ENCODE measurements around the gene ARPC1A. TPM values are rescaled to one million over a fixed set of nuclear protein-coding genes. Genes with fewer than 3 reads are reported as not detected.
"Not testable (repeated sequence)": the region's sequence is repeated elsewhere in the genome, so short reads cannot be mapped to it uniquely, and the experiment has no call there.

Gene ARPC1A
- total RNA-seq, 1 donor from 2014 or later, result 53.2 TPM

DNA sequence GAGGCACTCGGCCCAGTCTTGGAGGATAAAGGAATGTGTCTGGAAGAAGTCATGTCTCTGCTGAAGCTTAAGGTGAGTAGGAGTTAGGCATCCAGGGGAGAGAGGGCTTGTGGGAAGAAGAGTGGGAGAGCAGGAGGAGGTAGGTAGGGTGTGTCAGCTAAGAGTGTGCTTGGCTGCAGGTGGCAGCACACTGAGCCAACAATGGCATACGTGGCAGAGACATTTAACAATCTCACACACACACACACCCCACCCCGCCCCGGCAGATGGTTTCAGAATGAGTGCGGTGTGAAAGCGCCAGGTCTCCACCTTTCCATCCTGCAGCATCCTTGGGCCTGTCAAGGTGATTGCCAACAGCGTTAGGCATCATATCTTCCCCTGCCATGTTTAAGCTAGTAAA is 11.2 kb upstream of the ARPC1A start:
- no peaks in the 10 kb centered on the region for H3K27me3 ChIP-seq (ENCODE audit: control insufficient read depth in 3 of 3, insufficient read depth in 3 of 3, low read length in 3 of 3)
- peaks cover 0 to 7% (median 4%) of the 10 kb centered on the region in 3 donors for H3K4me1 ChIP-seq (ENCODE audit: control insufficient read depth in 3 of 3, insufficient read depth in 3 of 3, low read length in 3 of 3)
- H3K4me3 ChIP-seq (ENCODE audit: low read length in 3 of 3), result no peak overlapping the region
- H3K9me3 ChIP-seq (ENCODE audit: control insufficient read depth in 3 of 3, low read length in 3 of 3), result peaks cover 0 to 2% (median 0%) of the 10 kb centered on the region in 3 donors
- H3K27ac ChIP-seq (ENCODE audit: low read depth, low read length), result no peak overlapping the region
- H3K9ac ChIP-seq (ENCODE audit: low read depth in 1 of 3, low read length in 3 of 3), result no peak overlapping the region
- no peaks in the 10 kb centered on the region for H3K36me3 ChIP-seq (ENCODE audit: control insufficient read depth in 3 of 3, insufficient read depth in 3 of 3, low read length in 3 of 3)

DNA sequence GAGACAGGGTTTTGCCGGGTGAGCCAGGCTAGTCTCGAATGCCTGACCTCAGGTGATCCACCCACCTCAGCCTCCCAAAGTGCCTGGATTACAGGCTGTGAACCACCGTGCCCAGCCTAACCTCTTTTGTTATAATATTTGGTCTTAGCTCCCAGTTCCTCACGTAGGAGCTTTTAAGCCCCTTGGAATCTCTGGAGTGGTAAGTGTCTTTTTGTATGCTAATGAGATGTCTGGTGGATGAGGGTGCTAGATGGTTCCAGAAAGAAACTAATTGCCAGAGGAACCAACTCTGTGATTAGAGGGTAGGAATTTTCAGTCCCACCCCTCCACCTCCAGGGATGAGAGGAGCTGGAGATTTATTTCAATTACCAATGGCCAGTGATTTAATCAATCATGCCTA is 5.3 kb upstream of the ARPC1A start:
- H3K27me3 ChIP-seq (ENCODE audit: control insufficient read depth in 3 of 3, insufficient read depth in 3 of 3, low read length in 3 of 3), result no peaks in the 10 kb centered on the region
- peaks cover 2 to 10% (median 7%) of the 10 kb centered on the region in 3 donors for H3K4me1 ChIP-seq (ENCODE audit: control insufficient read depth in 3 of 3, insufficient read depth in 3 of 3, low read length in 3 of 3)
- no peaks in the 10 kb centered on the region for H3K9me3 ChIP-seq (ENCODE audit: control insufficient read depth in 3 of 3, low read length in 3 of 3)
- H3K36me3 ChIP-seq (ENCODE audit: control insufficient read depth in 3 of 3, insufficient read depth in 3 of 3, low read length in 3 of 3), result no peaks in the 10 kb centered on the region
- H3K9ac ChIP-seq (ENCODE audit: low read depth in 1 of 3, low read length in 3 of 3), result no peak overlapping the region
- no peak overlapping the region for H3K4me3 ChIP-seq (ENCODE audit: low read length in 3 of 3)
- no peak overlapping the region for H3K27ac ChIP-seq (ENCODE audit: low read depth, low read length)

DNA sequence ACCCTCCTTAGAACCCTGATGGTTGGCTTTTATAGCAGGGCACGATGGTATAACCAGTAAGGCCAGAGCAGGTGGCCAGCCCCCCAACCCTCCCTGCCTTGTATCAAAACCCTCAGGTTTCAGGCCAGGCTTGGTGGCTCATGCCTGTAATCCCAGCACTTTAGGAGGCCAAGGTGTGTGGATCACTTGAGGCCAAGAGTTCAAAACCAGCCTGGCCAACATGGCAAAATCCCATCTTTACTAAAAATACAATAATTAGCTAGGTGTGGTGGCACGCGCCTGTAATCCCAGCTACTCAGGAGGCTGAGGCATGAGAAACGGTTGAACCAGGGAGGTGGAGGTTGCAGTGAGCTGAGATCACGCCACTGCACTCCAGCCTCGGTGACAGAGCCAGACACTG is 3.0 kb upstream of the ARPC1A start:
- H3K4me3 ChIP-seq (ENCODE audit: low read length in 3 of 3); H3K9ac ChIP-seq (ENCODE audit: low read depth in 1 of 3, low read length in 3 of 3); H3K27ac ChIP-seq (ENCODE audit: low read depth, low read length); H3K36me3 ChIP-seq (ENCODE audit: control insufficient read depth in 3 of 3, insufficient read depth in 3 of 3, low read length in 3 of 3); H3K27me3 ChIP-seq (ENCODE audit: control insufficient read depth in 3 of 3, insufficient read depth in 3 of 3, low read length in 3 of 3); H3K9me3 ChIP-seq (ENCODE audit: control insufficient read depth in 3 of 3, low read length in 3 of 3): not testable (repeated sequence)
- peaks cover 13 to 28% (median 22%) of the 10 kb centered on the region in 3 donors for H3K4me1 ChIP-seq (ENCODE audit: control insufficient read depth in 3 of 3, insufficient read depth in 3 of 3, low read length in 3 of 3)

DNA sequence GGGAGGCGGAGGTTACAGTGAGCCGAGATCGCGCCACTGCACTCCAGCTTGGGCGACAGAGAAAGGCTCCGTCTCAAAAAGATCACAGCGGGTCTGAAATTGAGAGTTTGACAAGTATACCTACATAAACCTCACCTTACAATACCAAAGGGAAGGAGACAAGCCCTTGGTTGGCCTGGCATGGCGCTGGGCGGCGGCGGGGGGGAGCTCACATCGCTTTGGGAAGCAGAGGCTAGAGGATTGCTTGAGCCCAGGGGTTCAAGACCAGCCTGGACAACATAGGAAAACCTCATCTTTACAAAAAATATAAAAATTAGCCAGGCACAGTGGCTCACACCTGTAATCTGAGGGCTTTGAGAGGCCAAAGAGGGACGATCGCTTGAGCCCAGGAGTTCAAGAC is 1.1 kb upstream of the ARPC1A start:
- peak overlapping the region in 2 of 3 donors; percentile 83 to 100 for H3K4me3 ChIP-seq (ENCODE audit: low read length in 3 of 3)
- H3K36me3 ChIP-seq (ENCODE audit: control insufficient read depth in 3 of 3, insufficient read depth in 3 of 3, low read length in 3 of 3), result peaks cover 0 to 4% (median 3%) of the 10 kb centered on the region in 3 donors
- H3K27me3 ChIP-seq (ENCODE audit: control insufficient read depth in 3 of 3, insufficient read depth in 3 of 3, low read length in 3 of 3), result no peaks in the 10 kb centered on the region
- H3K27ac ChIP-seq (ENCODE audit: low read depth, low read length), result no peak overlapping the region
- peak overlapping the region in 1 of 3 donors; percentile 90 for H3K9ac ChIP-seq (ENCODE audit: low read depth in 1 of 3, low read length in 3 of 3)
- H3K9me3 ChIP-seq (ENCODE audit: control insufficient read depth in 3 of 3, low read length in 3 of 3), result no peaks in the 10 kb centered on the region
- H3K4me1 ChIP-seq (ENCODE audit: control insufficient read depth in 3 of 3, insufficient read depth in 3 of 3, low read length in 3 of 3), result peaks cover 19 to 40% (median 29%) of the 10 kb centered on the region in 3 donors

DNA sequence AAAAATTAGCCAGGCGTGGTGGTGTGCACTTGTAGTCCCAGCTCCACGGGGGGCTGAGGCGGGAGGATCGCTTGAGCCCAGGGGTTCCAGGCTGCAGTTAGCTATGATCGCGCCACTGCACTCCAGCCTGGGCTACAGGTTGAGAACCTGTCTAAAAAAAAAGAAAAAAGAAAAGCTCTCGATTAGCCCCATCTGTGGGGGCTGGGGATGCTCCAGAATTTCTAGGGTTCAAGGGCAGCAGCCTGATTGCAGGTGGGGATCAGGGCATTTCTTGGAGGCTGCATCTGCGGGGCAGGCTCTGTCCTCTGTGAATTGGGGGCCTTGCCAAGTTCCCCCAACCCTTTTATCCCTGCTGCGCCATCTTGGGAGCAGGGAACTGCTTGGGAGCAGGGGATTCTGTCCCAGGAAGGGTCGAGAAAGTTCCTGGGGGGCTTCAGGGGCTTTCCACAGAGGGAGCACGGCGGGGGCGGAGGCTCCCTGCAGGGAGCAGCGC is 651 bp upstream of the ARPC1A start:
- peaks cover 21 to 42% (median 30%) of the 10 kb centered on the region in 3 donors for H3K4me1 ChIP-seq (ENCODE audit: control insufficient read depth in 3 of 3, insufficient read depth in 3 of 3, low read length in 3 of 3)
- no peaks in the 10 kb centered on the region for H3K9me3 ChIP-seq (ENCODE audit: control insufficient read depth in 3 of 3, low read length in 3 of 3)
- peak overlapping the region; percentile 83 to 100 (median 99) for H3K4me3 ChIP-seq (ENCODE audit: low read length in 3 of 3)
- peak overlapping the region; percentile 82 for H3K27ac ChIP-seq (ENCODE audit: low read depth, low read length)
- no peaks in the 10 kb centered on the region for H3K27me3 ChIP-seq (ENCODE audit: control insufficient read depth in 3 of 3, insufficient read depth in 3 of 3, low read length in 3 of 3)
- H3K9ac ChIP-seq (ENCODE audit: low read depth in 1 of 3, low read length in 3 of 3), result peak overlapping the region; percentile 90 to 99 (median 98)
- peaks cover 0 to 4% (median 3%) of the 10 kb centered on the region in 3 donors for H3K36me3 ChIP-seq (ENCODE audit: control insufficient read depth in 3 of 3, insufficient read depth in 3 of 3, low read length in 3 of 3)

DNA sequence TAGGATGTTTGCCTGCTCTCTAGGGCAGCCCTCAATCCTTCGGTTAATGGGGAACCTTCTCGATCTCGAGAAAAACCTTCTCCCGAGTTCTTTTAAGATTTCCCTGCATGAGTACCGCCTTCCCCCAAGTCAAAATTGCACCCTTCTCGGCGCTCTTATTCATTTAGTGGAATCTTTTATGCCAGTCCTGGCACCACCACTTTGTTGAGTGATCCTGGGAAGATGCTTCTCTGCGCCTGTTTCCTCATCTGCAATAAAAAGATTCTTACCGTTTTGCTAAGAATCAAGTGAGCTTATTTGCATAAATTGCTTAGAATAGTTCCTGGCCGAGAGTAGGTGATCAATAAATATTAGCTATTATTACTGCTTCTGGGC is 697 bp downstream of the ARPC1A start:
- Histone ChIP-seq H3K4me3 (ENCODE audit: low read length in 3 of 3) (peak overlapping the region; percentile 83 to 100 (median 99)), H3K27ac (ENCODE audit: low read depth, low read length) (peak overlapping the region; percentile 82), H3K36me3 (ENCODE audit: control insufficient read depth in 3 of 3, insufficient read depth in 3 of 3, low read length in 3 of 3) (peaks cover 0 to 4% (median 3%) of the 10 kb centered on the region in 3 donors), H3K9me3 (ENCODE audit: control insufficient read depth in 3 of 3, low read length in 3 of 3) (no peaks in the 10 kb centered on the region), H3K9ac (ENCODE audit: low read depth in 1 of 3, low read length in 3 of 3) (peak overlapping the region; percentile 90 to 99 (median 98)), H3K4me1 (ENCODE audit: control insufficient read depth in 3 of 3, insufficient read depth in 3 of 3, low read length in 3 of 3) (peaks cover 24 to 45% (median 35%) of the 10 kb centered on the region in 3 donors), H3K27me3 (ENCODE audit: control insufficient read depth in 3 of 3, insufficient read depth in 3 of 3, low read length in 3 of 3) (no peaks in the 10 kb centered on the region)

DNA sequence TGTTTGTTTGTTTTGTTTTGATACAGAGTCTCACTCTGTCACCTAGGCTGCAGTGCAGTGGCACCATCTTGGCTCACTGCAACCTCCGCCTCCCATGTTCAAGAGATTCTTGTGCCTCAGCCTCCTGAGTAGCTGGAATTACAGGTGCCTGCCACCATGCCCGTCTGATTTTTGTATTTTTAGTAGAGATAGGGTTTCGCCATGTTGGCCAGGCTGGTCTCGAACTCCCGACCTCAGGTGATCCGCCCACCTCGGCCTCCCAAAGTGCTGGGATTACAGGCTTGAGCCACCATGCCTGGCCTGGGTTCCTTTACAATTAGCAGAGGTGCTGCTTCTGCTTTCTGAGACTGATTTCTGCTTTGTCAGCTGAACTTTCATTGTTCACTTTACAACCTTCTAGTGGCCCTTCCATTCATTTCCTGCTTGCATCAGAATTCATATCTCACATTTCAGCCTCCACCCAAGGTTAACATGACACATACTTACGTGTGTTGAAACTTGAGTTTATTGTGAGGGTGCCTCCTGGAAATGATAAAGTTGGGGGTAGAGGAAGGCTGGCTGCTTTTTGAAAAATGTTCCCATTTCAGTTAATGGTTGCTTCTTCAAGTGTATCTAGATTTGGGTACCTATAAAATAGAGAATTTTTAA is 4.7 kb downstream of the ARPC1A start:
- H3K27ac ChIP-seq (ENCODE audit: low read depth, low read length), result peak overlapping the region; percentile 2
- H3K9me3 ChIP-seq (ENCODE audit: control insufficient read depth in 3 of 3, low read length in 3 of 3); H3K9ac ChIP-seq (ENCODE audit: low read depth in 1 of 3, low read length in 3 of 3); H3K27me3 ChIP-seq (ENCODE audit: control insufficient read depth in 3 of 3, insufficient read depth in 3 of 3, low read length in 3 of 3); H3K4me3 ChIP-seq (ENCODE audit: low read length in 3 of 3): not testable (repeated sequence)
- peaks cover 22 to 35% (median 28%) of the 10 kb centered on the region in 3 donors for H3K4me1 ChIP-seq (ENCODE audit: control insufficient read depth in 3 of 3, insufficient read depth in 3 of 3, low read length in 3 of 3)
- H3K36me3 ChIP-seq (ENCODE audit: control insufficient read depth in 3 of 3, insufficient read depth in 3 of 3, low read length in 3 of 3), result peaks cover 10 to 16% (median 13%) of the 10 kb centered on the region in 3 donors

DNA sequence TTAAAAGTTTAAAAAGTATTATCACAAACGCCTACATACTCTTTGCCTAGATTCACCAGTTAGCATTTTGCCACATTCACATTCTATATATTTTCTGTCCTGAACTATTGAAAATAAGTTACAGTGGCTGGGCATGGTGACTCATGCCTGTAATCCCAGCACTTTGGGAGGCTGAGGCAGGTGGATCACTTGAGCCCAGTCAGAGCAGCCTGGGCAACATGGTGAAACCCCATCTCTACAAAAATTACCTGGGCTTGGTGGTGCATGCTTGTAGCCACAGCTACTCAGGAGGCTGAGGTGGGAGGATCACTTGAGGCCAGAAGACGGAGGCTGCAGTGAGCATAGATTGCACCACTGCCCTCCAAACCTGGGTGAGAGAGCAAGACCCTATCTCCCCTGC is 5.3 kb downstream of the ARPC1A start:
- H3K36me3 ChIP-seq (ENCODE audit: control insufficient read depth in 3 of 3, insufficient read depth in 3 of 3, low read length in 3 of 3), result peaks cover 10 to 16% (median 13%) of the 10 kb centered on the region in 3 donors

DNA sequence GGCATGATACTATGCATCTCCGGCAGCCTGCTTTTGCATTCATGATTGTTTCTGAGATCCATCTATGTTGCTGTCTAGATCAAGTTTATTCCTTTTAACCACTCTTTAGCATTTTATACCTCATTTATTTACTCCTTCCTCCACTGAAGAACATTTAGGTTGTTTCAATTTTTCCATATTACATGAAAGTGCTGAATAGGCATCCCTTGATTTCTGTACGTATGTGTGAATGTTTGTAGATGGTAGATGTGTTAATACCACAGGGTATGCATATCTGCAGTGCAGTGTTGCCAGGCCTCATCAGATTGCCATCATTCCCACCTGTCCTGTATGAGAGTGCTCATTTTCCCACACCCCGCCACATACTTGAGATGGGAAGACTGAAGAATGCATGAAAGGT is 13.9 kb downstream of the ARPC1A start:
- Histone ChIP-seq H3K4me3 (ENCODE audit: low read length in 3 of 3) (no peak overlapping the region), H3K4me1 (ENCODE audit: control insufficient read depth in 3 of 3, insufficient read depth in 3 of 3, low read length in 3 of 3) (no peaks in the 10 kb centered on the region), H3K9ac (ENCODE audit: low read depth in 1 of 3, low read length in 3 of 3) (no peak overlapping the region), H3K27me3 (ENCODE audit: control insufficient read depth in 3 of 3, insufficient read depth in 3 of 3, low read length in 3 of 3) (no peaks in the 10 kb centered on the region), H3K9me3 (ENCODE audit: control insufficient read depth in 3 of 3, low read length in 3 of 3) (no peaks in the 10 kb centered on the region), H3K36me3 (ENCODE audit: control insufficient read depth in 3 of 3, insufficient read depth in 3 of 3, low read length in 3 of 3) (peaks cover 30 to 48% (median 44%) of the 10 kb centered on the region in 3 donors), H3K27ac (ENCODE audit: low read depth, low read length) (no peak overlapping the region)

More for the DNA sequence above, 5.3 kb downstream of the ARPC1A start:
- H3K4me1 ChIP-seq (ENCODE audit: control insufficient read depth in 3 of 3, insufficient read depth in 3 of 3, low read length in 3 of 3), result peaks cover 22 to 29% (median 28%) of the 10 kb centered on the region in 3 donors
- H3K4me3 ChIP-seq (ENCODE audit: low read length in 3 of 3), result no peak overlapping the region
- no peaks in the 10 kb centered on the region for H3K9me3 ChIP-seq (ENCODE audit: control insufficient read depth in 3 of 3, low read length in 3 of 3)
- H3K9ac ChIP-seq (ENCODE audit: low read depth in 1 of 3, low read length in 3 of 3), result no peak overlapping the region
- no peaks in the 10 kb centered on the region for H3K27me3 ChIP-seq (ENCODE audit: control insufficient read depth in 3 of 3, insufficient read depth in 3 of 3, low read length in 3 of 3)
- H3K27ac ChIP-seq (ENCODE audit: low read depth, low read length), result no peak overlapping the region

DNA sequence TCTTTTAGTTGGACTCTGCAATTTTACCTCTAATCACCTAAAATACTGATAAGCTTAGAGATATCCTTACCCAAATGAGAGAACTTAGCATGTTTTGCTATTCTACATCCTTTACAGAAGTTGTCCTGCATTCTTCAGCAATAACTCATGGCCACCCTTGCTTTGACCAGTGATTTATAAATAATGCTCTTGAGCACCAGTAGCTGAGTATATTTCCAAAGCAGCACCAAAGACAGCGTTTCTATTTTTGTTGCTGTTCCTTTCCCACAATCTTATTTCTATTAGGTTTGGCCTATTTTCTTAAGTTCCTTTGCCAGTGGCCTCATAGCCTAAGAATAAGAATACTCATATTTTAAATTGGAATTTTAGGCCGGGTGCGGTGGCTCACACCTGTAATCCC is 15.0 kb downstream of the ARPC1A start:
- Histone ChIP-seq H3K4me3 (ENCODE audit: low read length in 3 of 3) (no peak overlapping the region), H3K27ac (ENCODE audit: low read depth, low read length) (no peak overlapping the region), H3K27me3 (ENCODE audit: control insufficient read depth in 3 of 3, insufficient read depth in 3 of 3, low read length in 3 of 3) (no peaks in the 10 kb centered on the region), H3K9me3 (ENCODE audit: control insufficient read depth in 3 of 3, low read length in 3 of 3) (no peaks in the 10 kb centered on the region), H3K36me3 (ENCODE audit: control insufficient read depth in 3 of 3, insufficient read depth in 3 of 3, low read length in 3 of 3) (peaks cover 32 to 51% (median 44%) of the 10 kb centered on the region in 3 donors), H3K9ac (ENCODE audit: low read depth in 1 of 3, low read length in 3 of 3) (no peak overlapping the region), H3K4me1 (ENCODE audit: control insufficient read depth in 3 of 3, insufficient read depth in 3 of 3, low read length in 3 of 3) (no peaks in the 10 kb centered on the region)

Measured in skeletal muscle tissue (tissue), 4 donors.